Activated CD4-positive, alpha-beta memory T cell treated with anti-CD3 and anti-CD28 coated beads for 36 hours (primary cell): ENCODE results near the gene PBX2. TPM values are rescaled to one million over a fixed set of nuclear protein-coding genes. Genes with fewer than 3 reads are reported as not detected.

Experiments
- CTCF ChIA-PET: fragments of 350-600 bp; sonication (Branson Sonifier 250); formaldehyde crosslinking; loops from one replicate; lab custom pipeline; 2021; ENCODE audit warnings: antibody characterized with exemption, inconsistent platforms; lab: Charles Lee
- POLR2A ChIA-PET: fragments of 350-600 bp; sonication (Branson Sonifier 250); formaldehyde crosslinking; loops from one replicate; lab custom pipeline; 2021; ENCODE audit warnings: antibody characterized with exemption; lab: Charles Lee
- DNase-seq: peaks from one replicate; pipeline ENCODE4 v3.0.0-alpha.2; 2020
- H3K27ac Mint-ChIP-seq: one replicate; pipeline ENCODE4 v1.8.0; 2021; ENCODE audit warnings: mixed read lengths
- H3K27me3 Mint-ChIP-seq: one replicate; pipeline ENCODE4 v1.8.0; 2021; ENCODE audit warnings: mixed read lengths
- H3K36me3 Mint-ChIP-seq: one replicate; pipeline ENCODE4 v1.8.0; 2021; ENCODE audit warnings: mixed read lengths
- H3K4me1 Mint-ChIP-seq: one replicate; pipeline ENCODE4 v1.8.0; 2021; ENCODE audit warnings: low read depth, mixed read lengths
- H3K4me3 Mint-ChIP-seq: one replicate; pipeline ENCODE4 v1.8.0; 2021; ENCODE audit warnings: mild to moderate bottlenecking, mixed read lengths
- H3K9me3 Mint-ChIP-seq: one replicate; pipeline ENCODE4 v1.8.0; 2021; ENCODE audit warnings: mixed read lengths
- intact Hi-C: fragments of 100-400 bp; cut with micrococcal nuclease; formaldehyde crosslinking; loops from one replicate; pipeline ENCODE4 v1.15.1; 2023
- total RNA-seq, 2 experiments: library from RNA; stranded (reverse); gene quantifications; one replicate each; pipeline ENCODE4 v1.2.3, GENCODE V29; 2021

The PBX2 gene
- total RNA-seq, 2 experiments from 2014 or later: 63.4 to 65.9 TPM

GRCh38 chr6:32176476-32177182 lies 13.4 kb downstream of the PBX2 start:
- H3K4me1 Mint-ChIP-seq: peaks cover 65% of the 10 kb centered on the region
- ChIA-PET POLR2A (interaction anchor here (0.7 to 4.9 kb wide), 4 partner anchors 13 to 668 kb away, joined by 3 to 57 read pairs (median 4); partner anchors contain the start of genes GPSM3 and PBX2), CTCF (interaction anchor here (0.7 to 1.3 kb wide), 2 partner anchors 19 to 48 kb away, joined by 3 to 5 read pairs; no protein-coding TSS in a partner anchor)
- H3K9me3 Mint-ChIP-seq: no peaks in the 10 kb centered on the region
- peak overlapping the region; percentile 96 for H3K27ac Mint-ChIP-seq
- peak overlapping the region; percentile 85 for H3K4me3 Mint-ChIP-seq
- intact Hi-C loops: loop anchor here (5.0 to 10.0 kb wide), 2 partner anchors 202 to 796 kb away; partner anchors contain the start of gene DXO
- peaks cover 16% of the 10 kb centered on the region for H3K36me3 Mint-ChIP-seq
- no peaks in the 10 kb centered on the region for H3K27me3 Mint-ChIP-seq
- DNase-seq: no peak

- no peaks in the 10 kb centered on the region for H3K9me3 Mint-ChIP-seq
- peak within 1 kb of the TSS; percentile 85 for H3K4me3 Mint-ChIP-seq
- no peaks in the 10 kb centered on the region for H3K27me3 Mint-ChIP-seq
- intact Hi-C loops: loop anchor here (5.0 to 10.0 kb wide), 2 partner anchors 201 to 796 kb away; partner anchors contain the start of gene DXO
- peaks cover 60% of the 10 kb centered on the region for H3K4me1 Mint-ChIP-seq
- CTCF ChIA-PET: interaction anchor here (0.7 to 1.3 kb wide), 2 partner anchors 20 to 47 kb away, joined by 3 to 5 read pairs; no protein-coding TSS in a partner anchor
- POLR2A ChIA-PET: interaction anchor here (0.7 to 4.9 kb wide), 3 partner anchors 13 to 21 kb away, joined by 3 to 57 read pairs (median 4); partner anchors contain the start of genes GPSM3 and PBX2
- H3K27ac Mint-ChIP-seq: peak within 1 kb of the TSS; percentile 96
- peaks cover 12% of the 10 kb centered on the region for H3K36me3 Mint-ChIP-seq
- DNase-seq: peak; percentile 99
Observed at GRCh38 chr6:32175711-32176475, 14.1 kb downstream of the PBX2 start, which contains the start of gene AGPAT1. Gene AGPAT1 (minus strand): TSS chr6:32176084. CDS start chr6:32171496, 4,588 bp downstream.

GRCh38 chr6:32175322-32175710 lies 14.7 kb downstream of the PBX2 start:
- Mint-ChIP-seq H3K27me3 (no peaks in the 10 kb centered on the region), H3K27ac (peak overlapping the region; percentile 69), H3K9me3 (no peaks in the 10 kb centered on the region), H3K36me3 (peaks cover 9% of the 10 kb centered on the region), H3K4me1 (peaks cover 54% of the 10 kb centered on the region), H3K4me3 (peak overlapping the region; percentile 85)
- ChIA-PET CTCF (no interaction called here), POLR2A (no interaction called here)
- no peak for DNase-seq
- intact Hi-C loops: loop anchor here (5.0 to 10.0 kb wide), 2 partner anchors 201 to 797 kb away; partner anchors contain the start of gene DXO

DNA sequence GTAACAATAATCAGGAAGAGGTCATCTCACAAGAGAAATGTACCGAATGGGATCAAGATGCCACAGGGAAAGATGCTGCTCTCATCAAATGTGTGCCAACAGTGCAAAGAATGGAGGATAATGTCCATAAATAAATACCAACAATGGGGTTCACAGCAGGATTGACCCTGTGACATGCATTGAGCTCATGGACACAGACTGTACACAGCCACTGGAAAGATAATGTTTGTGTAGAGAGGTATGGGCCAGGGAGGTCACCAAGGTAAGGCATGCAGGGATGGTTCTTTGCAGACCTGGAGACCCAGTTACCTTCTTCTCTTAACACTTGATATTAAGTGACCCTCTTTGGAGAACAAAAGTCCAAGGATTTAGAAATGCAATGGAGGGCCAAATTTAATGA lies 15.6 kb downstream of the PBX2 start:
- intact Hi-C loops: loop anchor here (10.0 kb wide), 1 partner anchor 200 kb away; the partner anchor contains the start of gene DXO
- Mint-ChIP-seq H3K36me3 (peaks cover 11% of the 10 kb centered on the region), H3K27me3 (no peaks in the 10 kb centered on the region), H3K27ac (no peak overlapping the region), H3K4me1 (peaks cover 46% of the 10 kb centered on the region), H3K9me3 (no peaks in the 10 kb centered on the region), H3K4me3 (peak overlapping the region; percentile 3)
- ChIA-PET POLR2A (no interaction called here), CTCF (no interaction called here)
- DNase-seq: no peak

DNA sequence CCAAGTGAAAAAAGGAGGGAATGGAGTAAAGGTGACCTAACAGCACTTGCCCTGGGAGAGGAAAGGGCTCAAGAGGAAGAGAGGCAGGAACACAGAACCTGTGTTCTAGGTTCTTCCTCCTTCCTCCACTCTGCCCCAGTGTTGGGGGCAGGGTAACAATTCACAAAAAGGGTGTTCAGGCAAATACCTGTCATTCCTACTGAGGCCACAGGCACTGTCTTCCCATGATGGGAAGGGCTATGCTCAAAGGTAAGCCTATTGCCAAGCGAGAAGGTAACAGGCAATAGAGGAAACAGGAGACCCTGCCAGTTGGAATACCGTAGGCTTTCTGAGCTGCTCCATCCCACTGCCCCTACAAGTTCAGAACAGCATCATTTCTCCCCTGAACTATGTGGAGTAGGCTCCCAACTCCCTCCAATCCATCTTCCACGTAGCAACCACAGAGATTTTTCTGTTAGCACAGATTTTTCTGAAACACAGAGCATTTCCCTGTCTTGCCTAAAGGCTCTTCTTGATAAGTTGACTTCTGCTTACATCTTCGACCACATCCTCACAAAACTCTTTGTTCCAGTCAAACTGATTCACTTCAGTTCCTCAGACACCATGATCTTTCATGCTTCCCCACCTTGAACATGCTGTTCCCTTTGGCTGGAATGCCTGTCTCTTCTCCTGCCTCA lies 16.8 kb downstream of the PBX2 start:
- H3K4me1 Mint-ChIP-seq: peaks cover 38% of the 10 kb centered on the region
- no peaks in the 10 kb centered on the region for H3K27me3 Mint-ChIP-seq
- CTCF ChIA-PET: interaction anchor here (1.2 kb wide), 1 partner anchor 54 kb away, joined by 3 read pairs; no protein-coding TSS in a partner anchor
- no peak overlapping the region for H3K4me3 Mint-ChIP-seq
- POLR2A ChIA-PET: no interaction called here
- H3K27ac Mint-ChIP-seq: no peak overlapping the region
- no peaks in the 10 kb centered on the region for H3K9me3 Mint-ChIP-seq
- H3K36me3 Mint-ChIP-seq: peaks cover 15% of the 10 kb centered on the region
- no peak for DNase-seq
- intact Hi-C loops: loop anchor here (10.0 kb wide), 1 partner anchor 198 kb away; the partner anchor contains the start of gene DXO

DNA sequence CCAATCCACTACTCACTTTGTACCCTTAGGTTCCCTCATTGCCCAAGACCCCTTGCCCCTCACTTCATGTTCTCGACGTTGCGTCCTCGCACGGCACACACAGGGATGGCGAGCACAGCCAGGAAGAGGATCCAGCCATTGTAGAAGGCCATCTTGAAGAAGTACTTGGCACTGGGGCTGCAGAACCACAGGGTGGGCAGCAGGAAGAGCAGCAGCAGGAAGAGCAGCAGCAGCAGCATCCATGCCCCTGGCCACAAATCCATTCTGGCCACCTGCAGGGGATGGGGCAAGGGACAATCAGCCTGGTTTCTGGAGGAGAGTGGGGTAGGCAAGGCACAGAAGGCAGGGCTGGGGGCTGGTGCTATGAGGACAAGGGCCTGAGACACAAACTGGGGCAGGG lies 18.8 kb downstream of the PBX2 start:
- no peaks in the 10 kb centered on the region for H3K27me3 Mint-ChIP-seq
- intact Hi-C loops: loop anchor here (10.0 kb wide), 1 partner anchor 196 kb away; the partner anchor contains the start of gene DXO
- peaks cover 28% of the 10 kb centered on the region for H3K4me1 Mint-ChIP-seq
- H3K4me3 Mint-ChIP-seq: no peak overlapping the region
- H3K9me3 Mint-ChIP-seq: no peaks in the 10 kb centered on the region
- no peak for DNase-seq
- ChIA-PET POLR2A (no interaction called here), CTCF (interaction anchor here (1.4 kb wide), 1 partner anchor 53 kb away, joined by 4 read pairs; no protein-coding TSS in a partner anchor)
- no peak overlapping the region for H3K27ac Mint-ChIP-seq
- H3K36me3 Mint-ChIP-seq: peaks cover 20% of the 10 kb centered on the region

GRCh38 chr6:32170294-32170693 lies 19.7 kb downstream of the PBX2 start:
- H3K27me3 Mint-ChIP-seq: no peaks in the 10 kb centered on the region
- ChIA-PET CTCF (no interaction called here), POLR2A (no interaction called here)
- H3K27ac Mint-ChIP-seq: no peak overlapping the region
- peaks cover 26% of the 10 kb centered on the region for H3K4me1 Mint-ChIP-seq
- H3K4me3 Mint-ChIP-seq: no peak overlapping the region
- H3K9me3 Mint-ChIP-seq: no peaks in the 10 kb centered on the region
- H3K36me3 Mint-ChIP-seq: peaks cover 20% of the 10 kb centered on the region
- no peak for DNase-seq
- intact Hi-C loops: loop anchor here (10.0 kb wide), 1 partner anchor 195 kb away; the partner anchor contains the start of gene DXO

GRCh38 chr6:32168807-32169591 lies 21.0 kb downstream of the PBX2 start:
- peaks cover 15% of the 10 kb centered on the region for H3K4me1 Mint-ChIP-seq
- no peak overlapping the region for H3K27ac Mint-ChIP-seq
- peaks cover 23% of the 10 kb centered on the region for H3K36me3 Mint-ChIP-seq

DNA sequence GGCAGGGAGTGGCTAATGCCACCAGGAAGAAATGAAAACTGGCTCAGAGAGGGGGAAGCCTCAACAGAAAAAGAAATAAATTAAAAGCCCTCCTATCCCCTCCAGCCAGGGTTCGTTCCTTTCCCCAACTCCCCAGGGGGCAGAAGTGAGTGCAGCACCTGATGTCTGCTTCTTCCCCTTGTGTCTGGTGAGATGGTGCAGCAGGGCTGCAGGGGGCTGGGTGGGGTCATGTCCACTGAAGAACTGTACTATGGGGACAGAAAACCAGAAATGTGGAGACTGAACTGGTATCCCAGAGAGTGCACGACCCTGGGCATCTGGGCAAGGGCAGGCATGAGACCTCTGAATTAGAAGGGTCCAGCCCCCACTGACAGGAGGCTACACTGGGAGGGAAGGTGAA lies 21.7 kb downstream of the PBX2 start:
- Mint-ChIP-seq H3K36me3 (peaks cover 23% of the 10 kb centered on the region), H3K27me3 (no peaks in the 10 kb centered on the region), H3K4me1 (peaks cover 8% of the 10 kb centered on the region), H3K4me3 (no peak overlapping the region), H3K27ac (no peak overlapping the region), H3K9me3 (no peaks in the 10 kb centered on the region)
- POLR2A ChIA-PET: no interaction called here
- intact Hi-C loops: no loop called here
- CTCF ChIA-PET: no interaction called here
- no peak for DNase-seq

More at GRCh38 chr6:32168807-32169591, 21.0 kb downstream of the PBX2 start:
- POLR2A ChIA-PET: no interaction called here
- no peak for DNase-seq
- H3K4me3 Mint-ChIP-seq: no peak overlapping the region
- no peaks in the 10 kb centered on the region for H3K27me3 Mint-ChIP-seq
- no peaks in the 10 kb centered on the region for H3K9me3 Mint-ChIP-seq
- intact Hi-C loops: no loop called here
- CTCF ChIA-PET: interaction anchor here (0.7 kb wide), 1 partner anchor 50 kb away, joined by 3 read pairs; no protein-coding TSS in a partner anchor

DNA sequence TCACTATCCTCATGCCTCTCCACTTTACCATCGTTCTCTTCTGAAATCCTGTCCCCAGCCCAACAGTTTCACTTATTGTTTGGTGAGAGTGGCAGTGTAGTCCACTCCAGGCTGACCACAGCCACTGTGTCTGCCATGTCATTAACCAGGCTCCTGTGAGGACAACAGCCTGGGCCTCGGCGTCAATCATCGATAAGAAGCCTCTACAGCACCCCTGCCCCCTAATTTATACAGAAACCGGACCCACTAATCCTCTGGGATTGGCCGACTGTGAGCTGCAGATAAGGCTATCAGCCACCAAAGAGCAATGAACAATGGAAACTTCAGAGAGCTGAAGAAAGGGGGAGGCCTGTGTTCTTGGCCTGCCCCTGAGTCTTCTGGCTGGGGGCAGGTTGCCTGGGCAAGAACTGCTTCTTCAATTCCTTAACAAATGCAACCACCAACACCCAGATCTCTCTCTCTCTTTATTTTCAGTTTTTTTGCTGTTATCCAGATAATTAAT lies 22.2 kb downstream of the PBX2 start:
- no peak overlapping the region for H3K4me3 Mint-ChIP-seq
- DNase-seq: no peak
- intact Hi-C loops: no loop called here
- H3K36me3 Mint-ChIP-seq: peaks cover 23% of the 10 kb centered on the region
- H3K27me3 Mint-ChIP-seq: no peaks in the 10 kb centered on the region
- H3K27ac Mint-ChIP-seq: no peak overlapping the region
- ChIA-PET CTCF (no interaction called here), POLR2A (no interaction called here)
- no peaks in the 10 kb centered on the region for H3K9me3 Mint-ChIP-seq
- peaks cover 3% of the 10 kb centered on the region for H3K4me1 Mint-ChIP-seq
